GDM1 (cell line): ENCODE measurements around the gene SAE1.
A peak's percentile ranks its signal among the peaks of the same experiment; 100 is the strongest.

Source experiments
- DNase-seq: peaks from one replicate; lab custom pipeline; 2025; lab: John Stamatoyannopoulos, UW

SAE1 gene

DNA sequence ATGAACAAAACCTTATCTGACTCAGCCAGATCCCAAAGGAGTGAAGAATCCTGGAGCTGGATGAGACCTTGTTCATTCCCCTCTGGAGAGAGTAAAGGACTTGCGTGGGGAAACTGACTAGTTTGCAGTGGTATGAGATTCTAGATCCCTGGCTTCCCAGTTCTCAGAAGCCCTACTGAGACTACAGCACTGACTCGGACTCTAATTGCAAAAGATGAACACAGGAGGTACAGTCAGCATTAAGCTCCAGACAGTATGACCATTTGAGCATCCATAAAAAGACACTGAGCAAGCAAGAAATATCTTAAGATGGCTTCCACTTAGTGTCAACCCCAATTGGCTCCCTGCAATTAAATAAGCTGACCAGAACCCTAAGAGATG, 23.8 kb upstream of the SAE1 start:
- DNase-seq = no peak

DNA sequence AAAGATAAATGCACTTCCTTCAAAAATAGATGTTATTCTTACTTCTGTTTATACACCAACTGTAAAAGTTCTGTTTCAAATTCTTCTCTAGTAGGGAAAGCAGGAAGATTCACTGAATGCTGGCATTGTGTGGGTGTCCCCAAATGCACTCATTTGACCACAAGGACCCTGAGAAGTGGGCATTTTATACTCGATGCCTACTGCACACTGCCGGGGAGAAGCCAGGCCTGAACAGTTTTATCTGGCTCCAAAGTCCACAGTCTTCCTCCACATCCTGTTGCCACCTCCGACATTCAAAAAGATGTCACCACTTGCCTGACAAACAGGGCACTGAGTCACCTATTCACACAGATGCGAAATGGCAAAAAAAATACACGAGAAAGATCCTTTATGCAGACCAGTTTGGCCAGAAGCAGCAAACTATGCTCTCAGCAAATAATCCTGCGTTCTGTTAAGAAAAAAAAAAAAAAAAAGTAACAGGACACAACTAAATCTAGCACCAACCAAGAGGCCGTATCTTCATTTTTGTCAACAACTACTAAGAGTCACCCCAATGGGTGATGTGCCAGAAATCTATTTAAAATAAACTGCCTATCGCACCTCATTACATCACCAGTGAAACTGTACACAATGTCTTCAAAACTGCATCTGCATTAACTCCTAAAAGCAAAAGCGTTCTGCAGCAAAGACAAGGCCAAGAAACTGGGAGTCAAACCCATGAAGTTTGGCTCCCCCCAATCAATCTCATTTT, 23.3 kb upstream of the SAE1 start:
- DNase-seq = peak; percentile 30

DNA sequence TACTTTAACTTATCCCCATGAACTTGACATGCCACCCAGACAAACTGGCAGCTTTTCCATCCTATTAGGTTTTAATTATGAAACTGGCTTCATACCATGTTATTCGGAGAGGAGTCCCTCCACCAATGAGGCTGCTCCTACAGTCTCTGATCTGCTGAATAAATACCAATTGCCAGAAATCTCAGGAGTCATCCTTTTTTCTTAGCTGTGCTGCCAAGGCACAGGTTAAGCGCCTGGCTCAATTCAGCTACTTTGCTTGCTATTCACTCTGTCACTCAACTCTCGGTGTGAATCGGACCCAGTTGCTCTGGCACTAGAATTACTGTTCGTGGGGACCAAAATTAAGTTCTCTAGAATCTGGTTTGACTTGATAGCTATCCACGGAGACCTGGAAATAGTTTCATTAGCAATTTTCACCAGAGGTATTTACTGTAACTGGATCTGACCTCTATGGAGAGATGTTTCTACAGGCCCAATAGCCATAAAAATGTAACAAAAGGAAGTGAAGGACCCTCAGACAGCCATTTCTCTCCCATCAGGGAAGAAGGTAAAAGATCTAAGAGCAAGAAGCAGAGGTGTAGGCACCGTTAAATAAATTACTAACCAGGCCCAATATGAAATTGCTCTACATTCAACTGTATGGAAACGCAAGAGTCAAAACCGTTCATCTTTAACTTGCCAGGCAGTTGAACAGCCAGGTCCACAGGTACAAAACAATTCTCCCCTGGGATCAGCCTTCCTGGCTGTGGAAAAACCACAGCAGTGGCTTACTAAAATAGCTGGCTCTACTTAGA, 22.5 kb upstream of the SAE1 start:
- no peak for DNase-seq

DNA sequence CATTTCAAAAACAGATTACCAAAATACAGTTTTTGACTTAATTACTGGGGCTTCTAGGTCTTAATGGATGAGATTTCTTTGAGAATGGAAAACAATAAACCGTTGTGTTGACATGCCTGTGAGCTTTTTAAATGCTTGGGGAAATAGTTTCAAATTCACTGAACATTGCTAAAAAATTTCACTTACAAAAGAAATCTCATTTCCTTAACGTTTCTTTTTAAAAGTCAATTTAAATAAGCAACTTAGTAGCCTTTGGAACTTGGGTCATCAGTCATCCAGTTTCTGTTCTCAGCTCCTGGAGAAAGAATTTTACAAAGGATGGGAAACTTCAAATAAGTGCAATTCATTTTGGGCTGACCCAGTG, 21.5 kb upstream of the SAE1 start:
- DNase-seq = no peak

DNA sequence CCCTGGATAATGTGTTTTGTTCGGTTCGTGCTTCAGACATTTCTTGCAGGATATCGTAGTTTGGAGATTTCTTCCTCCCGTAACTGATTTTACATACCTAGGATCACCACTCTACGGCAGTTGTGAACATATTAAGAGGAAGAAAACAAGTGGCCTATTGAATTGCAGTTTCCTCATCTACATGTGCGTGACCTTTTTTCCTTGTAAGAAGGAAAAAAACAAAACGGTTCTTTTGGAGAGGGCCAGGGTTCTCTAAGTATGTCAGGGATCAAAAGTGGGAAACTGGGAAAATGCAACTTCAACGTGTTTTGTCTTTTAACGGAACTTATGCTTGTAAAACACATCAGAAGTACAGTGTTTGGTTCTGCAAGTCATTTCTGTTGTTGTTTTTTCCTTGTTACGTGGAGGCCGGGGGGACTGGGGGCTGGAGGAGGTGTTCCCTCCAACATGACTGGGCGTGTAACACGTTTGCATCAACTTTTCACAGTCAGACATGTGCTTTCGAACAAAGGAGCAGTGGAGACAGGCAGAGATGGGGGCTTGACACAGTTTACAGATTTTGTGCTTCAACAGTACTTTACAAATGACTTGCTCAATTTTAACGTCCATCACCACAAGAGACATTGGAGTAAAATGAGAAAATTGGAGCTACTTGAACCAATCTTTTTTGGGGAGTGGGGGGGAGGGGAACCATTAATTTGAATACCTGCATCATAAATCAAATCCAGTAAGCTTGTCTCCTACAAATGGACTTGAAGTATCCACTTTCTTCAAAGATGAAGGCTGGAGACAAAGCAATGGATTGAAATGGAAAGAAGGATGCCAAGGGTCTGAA, 20.9 kb upstream of the SAE1 start:
- no peak for DNase-seq

DNA sequence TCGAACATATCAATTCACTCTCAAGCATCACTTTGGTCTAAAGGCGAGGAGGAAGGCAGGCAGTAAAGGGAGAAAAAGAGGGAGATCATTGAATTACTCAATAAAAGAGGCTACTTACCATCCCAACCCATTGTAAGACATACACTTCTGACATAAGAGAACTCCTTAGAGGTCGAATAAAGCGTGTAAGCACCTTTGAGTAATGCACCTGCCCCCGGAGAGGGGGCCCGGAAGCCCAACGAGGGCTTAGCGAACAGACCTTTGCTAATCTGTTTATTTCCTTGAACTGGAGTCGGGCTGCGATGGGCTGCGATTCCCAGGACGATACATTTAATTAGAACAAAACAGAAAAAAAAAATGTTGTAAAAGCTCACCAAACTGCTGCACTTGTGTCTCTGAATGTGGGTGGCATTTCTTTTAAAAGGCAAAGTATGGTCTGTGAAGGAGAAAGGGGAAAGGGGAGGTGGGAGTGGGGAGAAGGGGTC, 20.1 kb upstream of the SAE1 start:
- DNase-seq = no peak

DNA sequence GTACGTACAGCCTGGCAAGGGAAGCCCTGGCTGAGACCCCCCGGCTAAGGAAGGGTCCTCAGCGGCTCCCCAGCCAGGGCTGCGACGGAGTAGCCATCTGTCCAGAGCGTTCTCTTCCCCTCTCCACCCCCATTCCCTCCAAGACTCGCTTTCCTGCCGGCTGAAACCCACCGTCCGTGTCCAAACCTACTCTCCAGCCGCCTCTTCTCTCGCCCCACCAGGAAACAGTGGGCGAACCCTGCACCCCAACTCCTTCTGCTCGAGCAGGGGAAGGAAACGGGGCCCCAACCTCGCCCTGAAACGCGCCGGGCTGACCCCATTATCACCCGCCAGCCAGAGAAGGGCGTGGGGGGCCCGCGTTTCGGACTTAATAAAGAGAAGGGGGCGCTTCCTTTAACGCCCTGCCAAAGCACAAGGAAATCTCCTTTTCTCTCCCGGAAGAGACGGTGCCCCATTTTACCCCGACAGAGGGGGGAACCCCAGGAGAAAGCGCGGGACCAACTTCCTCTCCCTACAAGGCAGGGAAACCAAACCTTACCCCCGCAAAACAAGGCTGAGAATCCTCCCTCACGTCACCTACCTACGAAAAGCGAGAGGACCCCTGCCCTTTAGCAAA, 19.5 kb upstream of the SAE1 start:
- no peak for DNase-seq

DNA sequence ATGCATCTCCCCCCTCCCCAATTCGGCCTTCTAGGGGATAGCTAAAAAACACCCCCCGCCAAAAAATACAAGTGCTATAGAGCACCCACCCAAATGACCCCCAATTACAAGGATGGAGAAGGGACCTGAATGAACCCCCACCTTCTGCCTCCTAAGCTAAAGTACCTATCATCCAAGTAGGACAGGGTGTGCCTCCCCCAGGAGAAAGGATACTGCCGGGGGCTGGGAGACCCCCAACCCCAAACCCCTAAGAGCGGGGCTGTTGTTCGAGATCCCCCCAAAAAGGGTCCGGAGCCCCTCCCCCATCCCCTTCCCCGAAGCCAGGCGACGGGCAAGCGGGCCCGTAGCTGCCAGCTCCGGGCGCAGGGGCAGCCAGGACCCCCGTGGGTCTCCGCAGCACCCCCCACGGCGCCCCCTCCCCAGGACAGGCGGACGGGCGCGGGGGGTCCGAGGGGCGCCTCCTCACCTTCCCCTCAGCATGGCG, 18.9 kb upstream of the SAE1 start:
- no peak for DNase-seq

DNA sequence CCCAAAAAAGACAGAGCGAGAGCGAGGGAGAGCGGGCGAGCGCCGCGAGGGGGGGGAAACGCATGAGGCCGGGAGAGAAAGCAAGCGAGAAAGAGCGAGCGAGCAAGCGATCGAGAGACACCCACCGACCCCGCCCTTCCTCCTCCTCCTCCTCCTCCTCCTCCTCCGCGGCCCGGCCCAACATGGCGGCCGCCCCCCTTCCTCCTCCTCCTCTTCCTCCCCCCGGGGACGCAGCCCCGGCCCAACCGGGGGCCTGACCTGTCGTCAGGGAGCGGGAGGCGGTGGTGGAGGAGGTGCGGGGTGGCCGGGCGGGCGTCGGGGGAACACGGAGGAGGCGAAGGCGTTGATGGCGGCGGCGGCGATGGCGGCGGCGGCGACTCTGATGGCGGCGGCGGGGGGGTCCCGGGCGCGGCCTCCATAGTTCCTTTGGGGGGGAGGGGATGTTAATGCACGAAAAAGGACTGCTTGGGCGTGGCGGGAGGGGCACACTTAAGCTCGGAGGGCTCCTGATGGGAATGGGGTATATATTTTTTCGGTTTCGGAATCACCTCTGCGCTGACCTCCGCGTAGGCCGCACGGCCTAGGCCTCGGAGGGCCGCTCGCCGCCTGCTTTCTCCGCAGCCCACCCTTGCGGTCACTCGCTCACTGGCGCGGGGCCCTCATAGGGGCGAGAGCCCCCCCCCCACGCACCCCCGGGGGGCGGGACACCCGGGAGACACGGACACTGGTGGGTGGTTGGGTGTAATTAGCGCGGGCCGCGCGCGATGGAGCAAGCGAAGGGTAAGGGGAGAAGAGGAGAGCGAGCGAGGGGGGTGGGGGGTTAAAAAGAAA, 18.3 kb upstream of the SAE1 start:
- peak; percentile 88 for DNase-seq

DNA sequence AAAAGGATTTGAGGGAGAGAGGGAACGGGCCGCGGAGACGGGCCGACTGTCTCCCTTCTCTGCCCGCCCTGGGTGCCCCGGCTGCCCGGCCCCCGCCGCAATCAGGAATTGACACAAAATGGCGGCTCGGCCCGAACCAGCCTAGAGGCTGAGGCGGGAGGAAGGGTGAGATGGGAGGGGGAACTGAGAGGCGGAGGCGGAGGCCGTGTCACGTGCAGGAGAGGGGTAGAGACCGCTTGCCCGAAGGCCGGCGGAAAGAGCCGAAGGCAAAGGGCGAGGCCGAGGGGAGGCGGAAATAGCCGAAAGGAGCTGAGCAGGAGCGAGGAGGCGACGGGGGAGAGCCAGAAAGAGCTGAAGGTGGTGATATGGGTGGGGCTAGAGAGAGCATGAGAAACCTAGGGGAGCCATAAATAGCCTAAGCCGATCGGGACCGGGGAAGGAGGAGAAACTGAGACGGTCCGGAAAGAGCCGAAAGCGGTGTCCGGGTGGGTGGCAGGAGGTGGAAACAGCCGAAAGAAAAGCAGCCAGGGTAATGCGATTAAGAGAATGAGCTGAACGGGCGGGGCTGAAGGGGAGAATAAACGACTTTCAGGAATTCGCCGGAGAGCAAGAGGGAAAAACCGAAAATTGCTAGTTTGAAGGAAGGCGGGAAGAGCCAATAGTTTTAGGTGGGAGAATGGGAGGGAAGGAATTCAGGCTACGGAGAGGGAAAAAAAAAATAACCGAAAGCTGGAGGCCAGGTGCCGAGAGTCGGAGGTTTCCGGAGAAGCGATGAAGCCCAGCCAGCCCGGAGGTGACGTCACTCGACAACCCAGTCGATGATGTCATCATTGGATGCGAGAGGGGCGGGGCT, 17.4 kb upstream of the SAE1 start, which contains the start of gene ZC3H4:
ZC3H4 (minus strand) TSS at position 780 of the 853 bp plus-strand sequence. CDS start 1,192 bp downstream, outside the sequence.
- peak; percentile 100 for DNase-seq

DNA sequence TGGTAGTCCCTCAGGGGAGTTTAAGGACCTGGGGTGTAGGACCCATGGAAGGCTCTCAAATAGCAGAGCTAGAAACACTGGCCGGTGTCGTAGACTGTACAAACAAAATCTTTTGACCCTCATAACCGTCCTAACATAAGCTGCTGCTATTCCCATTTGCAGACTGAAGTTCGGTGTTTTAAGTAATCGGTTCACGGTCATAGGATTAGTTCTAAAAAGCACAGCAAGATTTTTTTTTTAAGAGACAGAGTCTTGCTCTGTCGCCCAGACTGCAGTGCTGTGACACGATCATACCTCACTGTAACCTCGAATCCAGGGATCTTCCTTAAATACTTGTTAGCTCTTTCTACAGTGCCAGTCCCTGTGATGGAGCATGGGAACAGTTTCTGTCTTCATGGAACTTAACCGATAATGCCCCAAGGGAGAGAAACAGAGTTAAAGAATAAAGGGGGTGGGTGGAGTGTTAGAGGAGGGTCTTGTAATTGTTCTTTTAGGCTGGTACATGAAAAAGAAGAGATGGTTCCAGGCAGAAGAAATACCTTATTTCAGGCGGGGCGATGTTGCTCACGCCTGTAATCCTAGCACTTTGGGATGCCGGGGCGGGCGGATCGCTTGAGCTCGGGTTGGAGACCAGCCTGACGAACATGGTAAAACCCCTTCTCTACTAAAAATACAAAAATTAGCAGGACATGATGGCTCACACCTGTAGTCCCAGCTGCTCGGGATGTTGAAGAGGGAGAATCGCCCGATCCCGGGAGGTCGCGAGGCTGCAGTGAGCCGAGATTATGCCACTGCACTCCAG, 16.6 kb upstream of the SAE1 start:
- no peak for DNase-seq

DNA sequence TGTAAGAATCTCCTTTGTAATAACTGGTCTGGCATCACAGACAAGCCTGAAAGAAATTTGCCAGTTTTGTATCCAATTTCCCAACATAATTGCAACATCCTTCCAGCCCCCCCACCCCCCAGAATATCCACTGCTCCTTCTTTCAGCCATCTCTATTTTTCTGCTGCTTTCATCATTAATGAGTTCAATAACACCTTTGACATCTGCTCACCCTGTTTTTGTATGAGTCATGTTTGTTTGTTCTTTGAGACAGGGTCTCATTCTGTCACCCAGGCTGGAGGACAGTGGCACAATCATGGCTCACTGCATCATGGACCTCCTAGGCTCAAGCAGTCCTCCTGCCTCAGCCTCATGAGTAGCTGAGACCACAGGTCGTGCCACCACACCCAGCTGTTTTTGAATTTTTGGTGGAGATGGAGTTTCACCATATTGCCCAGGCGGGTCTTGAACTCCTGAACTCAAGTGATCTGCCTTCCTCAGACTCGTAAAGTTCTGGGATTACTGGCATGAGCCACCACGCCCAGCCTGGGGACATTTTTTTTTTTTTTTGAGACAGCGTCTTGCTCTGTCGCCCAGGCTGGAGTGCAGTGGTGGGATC, 10.1 kb upstream of the SAE1 start:
- DNase-seq = no peak

DNA sequence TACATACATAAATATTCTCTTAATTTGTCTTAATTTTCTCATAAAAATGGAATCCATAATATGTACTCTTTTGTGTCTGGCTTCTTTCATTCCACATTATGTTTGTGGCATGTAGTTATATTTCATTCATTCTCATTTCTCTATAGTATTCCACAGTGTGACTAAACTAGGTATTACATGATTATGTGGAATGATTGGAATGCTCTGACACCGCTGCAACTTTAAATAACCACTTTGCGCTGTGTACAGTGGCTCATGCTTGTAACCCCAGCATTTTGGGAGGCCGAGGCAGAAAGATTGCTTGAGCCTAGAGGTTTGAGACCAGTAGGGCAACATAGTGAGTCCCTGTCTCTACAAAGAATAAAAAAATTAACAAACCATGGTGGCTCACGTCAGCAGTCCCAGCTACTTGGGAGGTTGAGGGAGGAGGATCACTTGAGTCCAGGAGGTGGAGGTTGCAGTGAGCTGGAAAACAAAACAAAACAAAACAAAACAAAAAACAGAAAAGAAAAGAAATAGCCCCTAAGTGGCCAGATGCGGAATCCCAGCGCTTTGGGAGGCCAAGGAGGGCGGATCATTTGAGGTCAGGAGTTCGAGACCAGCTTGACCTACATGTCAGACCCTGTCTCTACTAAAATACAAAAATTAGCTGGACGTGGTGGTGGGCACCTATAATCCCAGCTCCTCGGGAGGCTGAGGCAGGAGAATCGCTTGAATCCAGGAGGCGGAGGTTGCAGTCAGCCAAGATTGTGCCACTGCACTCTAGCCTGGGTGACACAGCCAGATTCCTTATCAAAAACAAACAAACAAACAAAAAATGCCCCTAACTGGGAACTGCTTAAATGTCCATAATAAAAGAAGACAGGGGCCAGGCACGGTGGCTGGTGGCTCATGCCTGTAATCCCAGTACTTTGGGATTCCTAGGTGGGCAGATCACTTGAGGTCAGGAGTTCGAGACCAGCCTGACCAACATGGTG, 8.0 kb upstream of the SAE1 start:
- no peak for DNase-seq

DNA sequence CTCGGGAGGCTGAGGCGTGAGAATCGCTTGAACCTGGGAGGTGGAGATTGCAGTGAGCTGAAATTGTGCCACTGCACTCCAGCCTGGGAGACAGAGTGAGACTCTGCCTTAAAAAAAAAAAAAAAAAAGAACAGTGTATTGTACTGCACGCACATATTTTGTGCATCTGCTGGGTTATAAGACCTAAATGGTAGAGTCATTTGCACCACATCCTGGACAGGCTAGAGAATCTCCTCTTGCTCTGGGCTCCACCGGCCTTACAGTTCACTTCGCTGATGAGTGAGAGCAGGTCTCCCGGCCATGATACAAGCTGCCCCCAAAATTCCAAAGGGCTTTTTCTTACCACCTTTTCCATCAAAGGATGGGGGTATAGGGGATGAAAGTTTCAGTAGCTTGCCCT, 7.2 kb upstream of the SAE1 start:
- DNase-seq = no peak

DNA sequence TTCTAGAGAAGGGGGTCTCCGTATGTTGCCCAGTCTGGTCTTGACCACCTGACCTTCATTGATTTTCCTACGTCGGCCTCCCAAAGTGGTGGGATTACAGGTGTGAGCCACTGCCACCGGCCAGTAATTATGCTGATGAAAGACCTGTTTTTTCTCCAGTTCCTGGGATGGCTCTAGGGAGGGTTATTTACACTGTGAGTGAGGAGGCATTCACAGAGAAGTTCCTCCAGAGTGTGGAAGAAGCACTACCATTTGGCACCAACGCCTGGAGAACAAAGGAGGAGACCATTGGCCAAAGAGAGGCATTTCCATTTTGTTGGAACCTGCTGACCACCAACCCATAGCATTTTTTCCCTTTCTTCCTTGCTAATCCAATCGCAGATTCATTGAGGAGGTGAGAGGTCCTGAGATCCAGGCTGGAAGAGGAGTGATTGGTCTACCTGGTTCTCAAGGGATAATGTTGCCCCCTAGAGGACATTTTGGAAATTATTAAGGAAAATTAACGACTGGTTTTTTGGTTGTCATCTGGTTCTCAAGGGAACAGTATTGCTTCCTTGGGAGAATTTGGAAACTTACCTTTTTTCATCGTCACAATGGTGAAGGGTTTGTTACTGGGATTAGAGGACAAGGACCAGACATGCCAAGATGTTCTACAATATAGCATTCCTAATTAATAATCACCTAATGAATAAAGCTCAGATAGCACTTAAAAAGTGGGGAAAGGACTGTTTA, 5.5 kb upstream of the SAE1 start:
- DNase-seq = peak; percentile 19

DNA sequence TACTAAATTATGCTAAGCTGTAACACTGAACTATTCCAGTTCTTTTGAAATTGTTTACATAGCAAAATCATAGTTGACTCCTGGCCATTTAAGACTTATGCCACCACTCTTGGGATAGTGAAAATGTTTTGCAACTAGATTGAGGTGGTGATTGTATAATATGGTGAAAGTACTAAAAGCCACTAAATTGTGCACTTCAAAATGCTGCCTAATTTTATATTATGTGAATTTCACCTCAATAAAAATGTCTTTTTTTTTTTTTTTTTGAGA, 5.0 kb upstream of the SAE1 start:
- no peak for DNase-seq

DNA sequence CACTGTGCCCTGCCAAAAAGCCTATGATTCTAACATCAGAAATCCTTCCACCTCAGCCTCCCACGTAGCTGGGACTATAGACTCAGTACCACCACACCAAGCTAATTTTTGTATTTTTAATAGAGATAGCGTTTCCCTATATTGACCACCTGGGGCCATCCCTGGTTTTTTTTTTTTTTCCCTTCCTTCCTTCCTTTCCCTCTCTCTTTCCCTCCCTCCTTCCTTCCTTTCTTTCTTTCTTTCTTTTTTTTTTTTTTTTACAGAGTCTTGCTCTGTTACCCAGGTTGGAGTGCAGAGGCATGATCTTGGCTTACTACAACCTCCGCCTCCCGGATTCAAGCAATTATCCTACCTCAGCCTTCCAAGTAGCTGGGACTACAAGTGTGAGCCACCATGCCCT, 1.1 kb upstream of the SAE1 start:
- DNase-seq = no peak
